ENCODE results near the gene GRB10.

DNA sequence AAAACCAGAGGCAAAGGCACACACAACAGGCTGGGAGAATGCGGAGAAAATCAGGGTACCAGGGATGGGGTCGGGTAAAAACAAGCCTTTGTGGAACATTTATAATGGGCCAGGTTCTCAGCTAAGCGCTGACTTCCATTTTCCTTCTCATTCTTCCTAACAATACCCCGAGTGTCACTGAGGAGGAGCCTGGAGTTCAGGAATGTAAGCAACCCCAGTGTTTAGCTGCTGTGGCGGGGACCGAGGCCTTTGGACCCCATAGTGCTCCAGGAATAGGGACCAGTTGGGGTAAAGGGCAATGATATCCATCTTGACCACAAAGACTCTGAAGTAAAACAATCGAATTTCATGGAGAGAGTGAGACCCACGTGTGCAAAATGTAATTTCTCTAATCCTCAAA, 34.2 kb downstream of the GRB10 start:
- TF ChIP-seq, protein P1, sequence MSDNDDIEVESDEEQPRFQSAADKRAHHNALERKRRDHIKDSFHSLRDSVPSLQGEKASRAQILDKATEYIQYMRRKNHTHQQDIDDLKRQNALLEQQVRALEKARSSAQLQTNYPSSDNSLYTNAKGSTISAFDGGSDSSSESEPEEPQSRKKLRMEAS (IDR thresholded peaks at IDR 0.05; ENCODE audit: insufficient read depth, insufficient read length) = no peak
- TF ChIP-seq EZH2 (IDR thresholded peaks at IDR 0.05; ENCODE audit: borderline replicate concordance, low read depth, low read length, severe bottlenecking) = no peak
- no peak for TF ChIP-seq JUN (IDR thresholded peaks at IDR 0.05; ENCODE audit: borderline replicate concordance, insufficient read depth, insufficient read length, low read depth)
- TF ChIP-seq, protein P2, sequence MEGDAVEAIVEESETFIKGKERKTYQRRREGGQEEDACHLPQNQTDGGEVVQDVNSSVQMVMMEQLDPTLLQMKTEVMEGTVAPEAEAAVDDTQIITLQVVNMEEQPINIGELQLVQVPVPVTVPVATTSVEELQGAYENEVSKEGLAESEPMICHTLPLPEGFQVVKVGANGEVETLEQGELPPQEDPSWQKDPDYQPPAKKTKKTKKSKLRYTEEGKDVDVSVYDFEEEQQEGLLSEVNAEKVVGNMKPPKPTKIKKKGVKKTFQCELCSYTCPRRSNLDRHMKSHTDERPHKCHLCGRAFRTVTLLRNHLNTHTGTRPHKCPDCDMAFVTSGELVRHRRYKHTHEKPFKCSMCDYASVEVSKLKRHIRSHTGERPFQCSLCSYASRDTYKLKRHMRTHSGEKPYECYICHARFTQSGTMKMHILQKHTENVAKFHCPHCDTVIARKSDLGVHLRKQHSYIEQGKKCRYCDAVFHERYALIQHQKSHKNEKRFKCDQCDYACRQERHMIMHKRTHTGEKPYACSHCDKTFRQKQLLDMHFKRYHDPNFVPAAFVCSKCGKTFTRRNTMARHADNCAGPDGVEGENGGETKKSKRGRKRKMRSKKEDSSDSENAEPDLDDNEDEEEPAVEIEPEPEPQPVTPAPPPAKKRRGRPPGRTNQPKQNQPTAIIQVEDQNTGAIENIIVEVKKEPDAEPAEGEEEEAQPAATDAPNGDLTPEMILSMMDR (IDR thresholded peaks at IDR 0.05; ENCODE audit: extremely low read depth in 1 of 2, insufficient read depth in 1 of 2, low read depth in 1 of 2, low read length in 2 of 2) = no peak
- no peak for TF ChIP-seq POLR2A (IDR thresholded peaks at IDR 0.05; ENCODE audit: low read depth, low read length)
- TF ChIP-seq MYC (IDR thresholded peaks at IDR 0.05; ENCODE audit: low read depth, low read length) = no peak
- TF ChIP-seq POLR2AphosphoS5 (IDR thresholded peaks at IDR 0.05; ENCODE audit: insufficient read depth, low read depth, low read length) = no peak
- no peak for TF ChIP-seq GATA2 (IDR thresholded peaks at IDR 0.05; ENCODE audit: insufficient read depth, insufficient read length, low read depth, low read length)

Data from endothelial cell of umbilical vein (primary cell).